ENCODE measurements around the gene GPX3. TPM values are rescaled to one million over a fixed set of nuclear protein-coding genes. Genes with fewer than 3 reads are reported as not detected.

GPX3 gene
- polyA plus RNA-seq, 1 of the 3 experiments (the other 2 are of a cell fraction): 3.2 TPM

DNA sequence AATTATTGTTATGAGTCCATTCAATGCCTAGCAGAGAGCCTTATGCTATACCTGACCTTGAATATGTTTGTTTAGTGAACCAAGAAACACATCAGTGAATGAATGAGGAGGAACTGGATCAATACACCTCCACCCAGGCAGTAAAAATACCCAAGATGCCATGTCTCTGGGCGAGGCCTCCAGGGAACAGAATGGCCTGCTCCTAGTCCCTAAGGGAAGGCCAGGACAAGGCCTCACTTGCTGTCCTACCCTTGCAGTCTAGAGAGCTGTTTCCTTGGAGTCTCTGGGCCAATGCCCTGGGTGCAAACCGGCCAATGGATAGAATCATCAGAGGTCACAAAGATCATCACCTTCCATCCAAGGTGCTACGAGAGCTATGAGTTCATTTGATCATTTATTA is 34.3 kb downstream of the GPX3 start:
- no peak overlapping the region for H3K9ac ChIP-seq
- H3K4me3 ChIP-seq (ENCODE audit: low read depth in 2 of 2, low read length in 1 of 2): no peak overlapping the region
- no peaks in the 10 kb centered on the region for H3K4me1 ChIP-seq (ENCODE audit: control insufficient read depth in 1 of 2, insufficient read depth in 2 of 2, low read depth in 1 of 2, low read length in 1 of 2)
- POLR2A ChIA-PET: no interaction called here
- H3K4me2 ChIP-seq: no peak overlapping the region
- no peak overlapping the region for H3K27ac ChIP-seq (ENCODE audit: low read depth in 2 of 2, low read length in 1 of 2)
- DNase-seq: no peak
- 90% methylated on average over 3 of the region's 3 CpGs for WGBS (ENCODE audit: low lambda C conversion rate)
- CTCF ChIA-PET: interaction anchor here (1.0 to 13.3 kb wide), 5 partner anchors 15 to 96 kb away, joined by 3 to 441 read pairs (median 6); no protein-coding TSS in a partner anchor
- TF ChIP-seq POLR2AphosphoS5 (IDR thresholded peaks at IDR 0.05; ENCODE audit: low read depth, low read length) (no peak), JUND (IDR thresholded peaks at IDR 0.05) (no peak), FOSL2 (IDR thresholded peaks at IDR 0.05; ENCODE audit: borderline replicate concordance, low read depth) (no peak), RXRA (IDR thresholded peaks at IDR 0.05; ENCODE audit: borderline replicate concordance, low read depth) (no peak), TCF12 (IDR thresholded peaks at IDR 0.05) (no peak), FOXJ3 (CRISPR knock-in tag; IDR thresholded peaks at IDR 0.05) (no peak), GATA2 (CRISPR knock-in tag; IDR thresholded peaks at IDR 0.05) (no peak), REST (IDR thresholded peaks at IDR 0.05; ENCODE audit: low read depth, low read length) (no peak), MXI1 (IDR thresholded peaks at IDR 0.05; ENCODE audit: low read depth, low read length) (no peak), MEF2A (IDR thresholded peaks at IDR 0.05; ENCODE audit: borderline replicate concordance, low read depth) (no peak), RCOR1 (IDR thresholded peaks at IDR 0.05; ENCODE audit: low read length) (no peak), RAD21 (IDR thresholded peaks at IDR 0.05; ENCODE audit: low read length) (no peak), ELF1 (IDR thresholded peaks at IDR 0.05) (no peak), USF2 (IDR thresholded peaks at IDR 0.05; ENCODE audit: borderline replicate concordance, low read depth, low read length) (no peak), SMC3 (IDR thresholded peaks at IDR 0.05; ENCODE audit: low read depth, low read length) (no peak), GABPA (IDR thresholded peaks at IDR 0.05; ENCODE audit: low read depth) (no peak), EZH2phosphoT487 (IDR thresholded peaks at IDR 0.05; ENCODE audit: borderline replicate concordance, low read depth) (no peak)
- TF ChIP-seq, protein P1, sequence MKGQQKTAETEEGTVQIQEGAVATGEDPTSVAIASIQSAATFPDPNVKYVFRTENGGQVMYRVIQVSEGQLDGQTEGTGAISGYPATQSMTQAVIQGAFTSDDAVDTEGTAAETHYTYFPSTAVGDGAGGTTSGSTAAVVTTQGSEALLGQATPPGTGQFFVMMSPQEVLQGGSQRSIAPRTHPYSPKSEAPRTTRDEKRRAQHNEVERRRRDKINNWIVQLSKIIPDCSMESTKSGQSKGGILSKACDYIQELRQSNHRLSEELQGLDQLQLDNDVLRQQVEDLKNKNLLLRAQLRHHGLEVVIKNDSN (IDR thresholded peaks at IDR 0.05; ENCODE audit: borderline replicate concordance, low read depth): no peak
- no peaks in the 10 kb centered on the region for H3K9me2 ChIP-seq
- no peaks in the 10 kb centered on the region for H3K79me2 ChIP-seq (ENCODE audit: insufficient read depth)
- peaks cover 4% of the 10 kb centered on the region for H3F3A ChIP-seq (replicated peaks; ENCODE audit: insufficient read depth)
- no peaks in the 10 kb centered on the region for H3K9me3 ChIP-seq
- H3K36me3 ChIP-seq (replicated peaks in 1 of 2; ENCODE audit: control insufficient read depth in 1 of 2, insufficient read depth in 2 of 2, low read length in 1 of 2): peaks cover 0 to 20% of the 10 kb centered on the region in 2 experiments
- no peak overlapping the region for H2AFZ ChIP-seq (ENCODE audit: low read depth)
- H4K20me1 ChIP-seq (ENCODE audit: insufficient read depth): no peaks in the 10 kb centered on the region
- no peaks in the 10 kb centered on the region for H3K27me3 ChIP-seq (ENCODE audit: insufficient read depth)
